ENCODE results near the gene PTPRD. TPM values are rescaled to one million over a fixed set of nuclear protein-coding genes. Genes with fewer than 3 reads are reported as not detected.

The PTPRD gene
- total RNA-seq, 2 donors from 2014 or later, result 19.6 to 101 TPM

DNA sequence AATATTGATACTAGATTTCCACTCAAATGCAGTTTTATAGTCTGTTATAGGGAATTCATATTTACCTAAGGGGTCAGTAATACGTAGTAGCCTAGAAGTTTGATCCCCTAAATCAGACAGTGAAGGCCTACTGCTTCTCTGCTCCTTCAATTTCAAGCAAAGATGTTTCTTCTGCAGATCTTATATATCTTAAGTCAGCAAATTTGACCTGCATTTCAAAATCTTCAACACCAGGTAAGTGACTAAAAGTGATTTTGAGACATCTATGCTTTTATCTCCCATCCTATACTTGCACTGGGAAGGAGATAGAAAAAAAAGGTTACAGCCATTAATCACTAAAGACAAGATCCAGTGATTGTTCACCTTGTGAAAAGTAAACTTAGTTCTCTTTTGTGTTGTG is 363.9 kb downstream of the PTPRD start:
- TF ChIP-seq, protein P1, sequence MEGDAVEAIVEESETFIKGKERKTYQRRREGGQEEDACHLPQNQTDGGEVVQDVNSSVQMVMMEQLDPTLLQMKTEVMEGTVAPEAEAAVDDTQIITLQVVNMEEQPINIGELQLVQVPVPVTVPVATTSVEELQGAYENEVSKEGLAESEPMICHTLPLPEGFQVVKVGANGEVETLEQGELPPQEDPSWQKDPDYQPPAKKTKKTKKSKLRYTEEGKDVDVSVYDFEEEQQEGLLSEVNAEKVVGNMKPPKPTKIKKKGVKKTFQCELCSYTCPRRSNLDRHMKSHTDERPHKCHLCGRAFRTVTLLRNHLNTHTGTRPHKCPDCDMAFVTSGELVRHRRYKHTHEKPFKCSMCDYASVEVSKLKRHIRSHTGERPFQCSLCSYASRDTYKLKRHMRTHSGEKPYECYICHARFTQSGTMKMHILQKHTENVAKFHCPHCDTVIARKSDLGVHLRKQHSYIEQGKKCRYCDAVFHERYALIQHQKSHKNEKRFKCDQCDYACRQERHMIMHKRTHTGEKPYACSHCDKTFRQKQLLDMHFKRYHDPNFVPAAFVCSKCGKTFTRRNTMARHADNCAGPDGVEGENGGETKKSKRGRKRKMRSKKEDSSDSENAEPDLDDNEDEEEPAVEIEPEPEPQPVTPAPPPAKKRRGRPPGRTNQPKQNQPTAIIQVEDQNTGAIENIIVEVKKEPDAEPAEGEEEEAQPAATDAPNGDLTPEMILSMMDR (IDR thresholded peaks at IDR 0.05), result no peak
- Histone ChIP-seq H3K36me3 (no peaks in the 10 kb centered on the region), H3K27me3 (replicated peaks; ENCODE audit: insufficient read depth) (no peaks in the 10 kb centered on the region), H3K27ac (no peak overlapping the region), H3K9me3 (no peaks in the 10 kb centered on the region), H3K4me1 (ENCODE audit: control insufficient read depth in 1 of 2, low read depth in 2 of 2) (no peaks in the 10 kb centered on the region), H3K4me3 (no peak overlapping the region)
- ATAC-seq (ENCODE audit: insufficient number of reproducible peaks, low FRiP score, low read depth), result no peak
- DNase-seq (ENCODE audit: low spot score), result no peak

DNA sequence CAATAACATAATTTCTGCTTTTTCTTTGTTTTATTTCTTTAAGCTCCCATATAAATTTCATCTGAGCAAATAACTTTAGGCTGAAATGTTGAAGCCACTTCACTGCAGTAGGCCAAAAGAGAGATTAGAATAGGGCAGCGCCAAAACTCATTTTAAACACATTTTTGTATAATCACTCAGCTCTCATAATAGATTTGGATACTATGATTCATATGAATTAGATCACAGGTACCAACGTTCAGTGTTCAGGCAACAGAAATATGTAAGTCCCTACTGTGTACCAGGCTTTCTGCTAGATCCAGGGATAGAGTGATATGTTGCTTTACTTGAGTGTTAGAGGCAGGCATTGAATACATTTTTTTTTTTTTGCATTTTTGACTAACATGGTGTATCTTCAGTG is 370.5 kb downstream of the PTPRD start:
- no peaks in the 10 kb centered on the region for H3K36me3 ChIP-seq
- H3K27ac ChIP-seq, result no peak overlapping the region
- H3K9me3 ChIP-seq, result no peaks in the 10 kb centered on the region
- no peak overlapping the region for H3K4me3 ChIP-seq
- ATAC-seq (ENCODE audit: insufficient number of reproducible peaks, low FRiP score, low read depth), result no peak
- no peaks in the 10 kb centered on the region for H3K4me1 ChIP-seq (ENCODE audit: control insufficient read depth in 1 of 2, low read depth in 2 of 2)
- DNase-seq (ENCODE audit: low spot score), result no peak
- no peaks in the 10 kb centered on the region for H3K27me3 ChIP-seq (replicated peaks; ENCODE audit: insufficient read depth)
- TF ChIP-seq, protein P1 (IDR thresholded peaks at IDR 0.05), result no peak

DNA sequence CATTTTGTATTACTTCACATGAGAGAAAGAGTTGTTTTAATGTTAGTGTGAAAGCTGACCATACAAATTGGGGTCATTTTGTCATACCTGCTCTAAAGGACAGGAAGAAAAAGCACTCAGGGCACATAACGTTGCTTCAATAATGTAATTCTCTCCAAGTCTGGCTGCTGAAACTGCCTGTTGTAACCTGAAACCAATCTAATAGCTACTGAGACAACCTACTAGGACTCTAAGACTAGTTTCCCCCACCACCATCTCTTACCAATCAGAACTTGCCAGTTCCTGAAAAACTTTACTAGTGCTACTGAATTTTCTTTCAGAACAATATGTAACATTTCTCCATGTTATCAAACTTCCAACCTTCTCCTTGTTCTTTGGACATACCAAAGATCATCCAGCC is 374.7 kb downstream of the PTPRD start:
- Histone ChIP-seq H3K4me3 (no peak overlapping the region), H3K36me3 (no peaks in the 10 kb centered on the region), H3K4me1 (ENCODE audit: control insufficient read depth in 1 of 2, low read depth in 2 of 2) (no peaks in the 10 kb centered on the region), H3K9me3 (no peaks in the 10 kb centered on the region), H3K27ac (no peak overlapping the region), H3K27me3 (replicated peaks; ENCODE audit: insufficient read depth) (no peaks in the 10 kb centered on the region)
- ATAC-seq (ENCODE audit: insufficient number of reproducible peaks, low FRiP score, low read depth) (no peak), DNase-seq (ENCODE audit: low spot score) (no peak)
- TF ChIP-seq, protein P1 (IDR thresholded peaks at IDR 0.05), result no peak

DNA sequence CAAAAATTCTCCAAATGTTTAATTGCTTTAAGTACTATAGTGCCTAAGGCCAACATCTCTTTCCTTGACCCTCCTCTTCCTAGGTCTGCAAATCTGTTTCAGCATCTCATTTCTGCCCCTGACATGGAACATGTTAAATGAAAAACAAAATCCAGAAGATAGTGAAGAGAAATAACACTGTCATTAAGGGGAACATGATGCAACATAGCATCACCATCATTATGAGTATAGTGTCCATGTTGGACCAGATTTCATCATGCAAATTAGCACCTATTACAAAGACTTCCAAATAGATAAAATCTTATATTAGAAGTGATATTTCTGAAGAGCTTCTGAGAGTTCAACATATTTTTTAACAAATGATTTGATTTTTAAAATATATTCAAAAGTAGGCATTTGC is 375.2 kb downstream of the PTPRD start:
- no peaks in the 10 kb centered on the region for H3K27me3 ChIP-seq (replicated peaks; ENCODE audit: insufficient read depth)
- TF ChIP-seq, protein P1 (IDR thresholded peaks at IDR 0.05), result no peak
- no peaks in the 10 kb centered on the region for H3K9me3 ChIP-seq
- H3K4me1 ChIP-seq (ENCODE audit: control insufficient read depth in 1 of 2, low read depth in 2 of 2), result no peaks in the 10 kb centered on the region
- no peak for DNase-seq (ENCODE audit: low spot score)
- no peaks in the 10 kb centered on the region for H3K36me3 ChIP-seq
- no peak overlapping the region for H3K4me3 ChIP-seq
- ATAC-seq (ENCODE audit: insufficient number of reproducible peaks, low FRiP score, low read depth), result no peak
- H3K27ac ChIP-seq, result no peak overlapping the region

DNA sequence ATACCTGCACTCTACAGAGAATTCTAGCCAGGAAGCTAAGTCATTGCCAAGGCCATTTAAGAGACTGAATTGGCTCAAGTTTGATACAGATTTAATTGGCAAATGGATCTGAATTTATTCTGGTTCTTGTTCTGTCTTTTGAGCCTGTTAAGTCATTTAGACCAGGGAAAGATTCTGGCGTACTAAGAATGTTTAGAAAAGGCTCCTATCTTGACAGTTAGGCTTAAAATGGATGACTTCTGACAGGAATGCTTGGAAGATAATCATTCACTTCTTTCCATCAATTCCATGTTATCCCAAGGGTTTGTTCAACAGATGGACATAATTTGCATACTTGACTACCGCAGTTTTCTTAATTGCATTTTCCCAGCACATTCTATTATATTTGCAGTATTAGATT is 376.6 kb downstream of the PTPRD start:
- no peak overlapping the region for H3K27ac ChIP-seq
- TF ChIP-seq, protein P1 (IDR thresholded peaks at IDR 0.05), result no peak
- no peak for ATAC-seq (ENCODE audit: insufficient number of reproducible peaks, low FRiP score, low read depth)
- no peaks in the 10 kb centered on the region for H3K36me3 ChIP-seq
- no peak for DNase-seq (ENCODE audit: low spot score)
- no peaks in the 10 kb centered on the region for H3K9me3 ChIP-seq
- no peak overlapping the region for H3K4me3 ChIP-seq
- no peaks in the 10 kb centered on the region for H3K4me1 ChIP-seq (ENCODE audit: control insufficient read depth in 1 of 2, low read depth in 2 of 2)
- no peaks in the 10 kb centered on the region for H3K27me3 ChIP-seq (replicated peaks; ENCODE audit: insufficient read depth)
